NCI-H1417 treated with DMSO at 0.1 percent for 48 hours (cell line): Measurements from ENCODE around the gene CBLN4.

Experiments used
- DNase-seq: peaks from one replicate; lab custom pipeline; 2025; lab: John Stamatoyannopoulos, UW

The CBLN4 gene

DNA sequence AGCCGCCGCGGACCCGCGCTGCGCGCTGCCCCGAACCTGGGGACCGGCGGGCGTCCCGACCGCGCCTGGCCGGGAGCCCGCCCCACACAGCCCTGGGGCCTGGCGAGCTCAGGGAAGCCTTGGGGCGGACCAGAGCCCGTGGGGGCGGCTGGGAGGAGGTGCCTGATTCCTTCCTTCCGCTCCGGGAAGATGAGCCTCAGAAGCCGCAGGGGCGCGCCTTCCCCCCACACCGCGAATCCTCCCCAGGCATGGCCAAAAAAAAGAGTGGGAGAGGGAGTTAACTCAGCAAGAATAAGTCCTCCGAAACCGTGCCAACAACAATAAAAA, at the start of gene CBLN4:
Gene CBLN4 (minus strand): TSS at position 131 of the 327 bp plus-strand sequence. CDS start 1,348 bp downstream, outside the sequence.
- no peak for DNase-seq

DNA sequence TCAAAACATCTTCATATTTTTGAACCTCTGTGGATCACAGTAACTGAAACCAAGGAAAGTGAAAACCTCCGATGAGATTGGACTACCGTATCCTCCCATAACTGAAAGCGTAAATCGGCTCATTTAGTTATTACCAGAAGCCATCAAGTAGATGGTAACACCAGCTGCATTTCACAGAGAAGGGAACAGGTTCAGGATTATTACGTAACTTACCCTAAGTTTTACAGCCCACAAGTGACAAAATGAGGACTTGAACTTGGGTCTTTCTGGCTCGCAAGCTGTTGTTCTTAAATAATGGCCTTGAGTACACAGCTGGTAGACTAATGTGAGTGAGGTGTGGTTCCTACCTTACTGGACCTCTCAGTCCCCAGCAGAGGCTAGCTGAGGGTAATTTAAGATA, 37.9 kb upstream of the CBLN4 start:
- no peak for DNase-seq

GRCh38 chr20:56032251-56032650, 26.9 kb upstream of the CBLN4 start:
- DNase-seq, result no peak

DNA sequence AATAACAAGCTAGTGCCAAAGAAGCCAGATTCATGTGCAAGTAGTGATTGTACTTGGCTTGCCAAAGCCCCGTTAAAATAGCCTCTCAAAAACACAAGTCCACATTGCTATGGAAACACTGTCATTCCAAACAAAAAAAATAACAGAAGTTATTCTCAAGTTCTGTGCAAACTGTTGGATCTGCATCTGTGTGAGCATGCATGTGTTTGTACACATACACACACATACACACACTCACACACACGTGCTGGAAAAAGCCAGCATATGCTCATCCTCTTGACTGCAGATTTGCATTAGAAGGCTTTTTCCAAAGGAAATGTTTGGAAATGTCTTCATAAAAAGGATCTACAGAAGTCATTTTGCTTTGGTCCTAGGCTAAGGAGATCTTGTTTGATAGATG, 13.4 kb upstream of the CBLN4 start:
- no peak for DNase-seq

GRCh38 chr20:56018194-56018593, 12.9 kb upstream of the CBLN4 start:
- DNase-seq, result no peak

DNA sequence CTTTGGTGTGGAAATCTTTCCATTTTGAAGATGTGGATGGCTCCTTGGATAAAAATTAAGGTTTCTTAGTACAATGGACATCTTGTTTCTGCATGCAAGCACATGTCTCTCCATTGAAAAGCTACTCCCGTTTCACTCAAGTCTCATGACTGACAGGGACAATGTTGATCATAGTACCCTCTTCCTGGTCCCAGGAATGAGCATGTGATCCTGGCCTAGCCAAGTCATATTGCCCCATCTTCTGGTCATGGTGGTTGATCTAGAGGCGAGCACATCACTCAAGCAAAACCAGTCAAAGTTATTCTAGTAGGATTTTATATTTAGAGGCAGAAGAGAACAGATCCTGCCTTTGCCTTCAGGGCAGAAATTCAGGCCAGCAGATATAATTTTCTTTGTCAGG, 12.2 kb upstream of the CBLN4 start:
- DNase-seq, result no peak

DNA sequence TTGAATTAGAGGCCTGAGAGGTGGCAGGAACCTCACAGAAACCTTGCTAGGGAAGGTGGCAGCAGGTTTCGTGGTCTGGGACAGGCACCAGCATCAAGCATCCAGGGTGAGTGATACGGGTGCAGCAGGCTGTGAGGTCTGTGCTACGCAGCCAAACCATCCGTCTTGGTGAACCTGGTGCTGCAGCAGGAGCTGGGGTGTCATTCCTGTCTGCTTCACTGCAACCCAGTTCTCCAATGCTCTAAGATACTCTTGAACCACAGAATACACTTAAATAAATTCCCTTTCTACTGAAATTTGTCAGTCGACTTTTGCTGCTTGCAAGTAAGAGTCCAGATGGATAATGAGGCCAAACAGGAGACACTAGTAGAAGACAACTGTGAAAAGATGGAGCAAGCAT, 9.7 kb upstream of the CBLN4 start:
- no peak for DNase-seq

DNA sequence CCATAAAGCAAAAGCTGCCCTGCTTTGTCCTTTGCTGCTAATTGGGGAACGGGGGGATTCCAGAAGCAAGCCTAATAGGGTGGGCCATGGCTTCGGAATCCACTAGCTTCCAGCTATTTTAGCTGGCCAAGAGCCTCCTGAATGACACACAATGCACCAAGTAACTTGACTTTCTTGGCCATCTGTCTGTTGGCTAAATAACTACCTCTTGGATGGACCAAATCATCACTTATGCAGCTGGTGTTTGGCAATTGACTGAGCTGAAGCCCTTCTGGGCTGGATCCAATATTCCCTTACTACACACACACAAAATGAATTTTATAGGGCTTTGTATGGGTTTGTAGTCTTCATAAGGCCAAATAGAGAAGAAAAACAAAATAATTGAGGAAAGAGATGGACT, 8.8 kb upstream of the CBLN4 start:
- no peak for DNase-seq

GRCh38 chr20:56004611-56005388, 519 bp downstream of the CBLN4 start:
- no peak for DNase-seq

DNA sequence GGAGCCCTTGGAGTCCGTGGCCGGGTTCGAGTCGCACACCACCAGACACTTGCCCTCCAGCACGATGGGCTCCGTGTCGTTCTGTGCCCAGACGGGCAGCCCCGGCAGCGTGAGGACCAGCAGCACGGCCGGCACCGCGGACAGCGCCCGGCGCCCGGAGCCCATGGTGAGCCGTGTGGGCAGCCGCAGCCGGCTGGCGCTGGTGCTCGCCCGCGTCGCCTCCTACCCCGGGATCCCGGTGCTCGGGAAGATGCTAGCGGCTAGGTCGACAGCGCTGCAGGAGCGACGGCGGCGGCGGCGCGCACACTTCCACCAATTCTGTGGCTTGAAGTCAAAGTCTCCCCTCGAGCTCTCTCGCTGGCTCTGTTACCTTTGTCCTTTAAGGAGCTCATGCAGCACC, 1.3 kb downstream of the CBLN4 start:
- no peak for DNase-seq

DNA sequence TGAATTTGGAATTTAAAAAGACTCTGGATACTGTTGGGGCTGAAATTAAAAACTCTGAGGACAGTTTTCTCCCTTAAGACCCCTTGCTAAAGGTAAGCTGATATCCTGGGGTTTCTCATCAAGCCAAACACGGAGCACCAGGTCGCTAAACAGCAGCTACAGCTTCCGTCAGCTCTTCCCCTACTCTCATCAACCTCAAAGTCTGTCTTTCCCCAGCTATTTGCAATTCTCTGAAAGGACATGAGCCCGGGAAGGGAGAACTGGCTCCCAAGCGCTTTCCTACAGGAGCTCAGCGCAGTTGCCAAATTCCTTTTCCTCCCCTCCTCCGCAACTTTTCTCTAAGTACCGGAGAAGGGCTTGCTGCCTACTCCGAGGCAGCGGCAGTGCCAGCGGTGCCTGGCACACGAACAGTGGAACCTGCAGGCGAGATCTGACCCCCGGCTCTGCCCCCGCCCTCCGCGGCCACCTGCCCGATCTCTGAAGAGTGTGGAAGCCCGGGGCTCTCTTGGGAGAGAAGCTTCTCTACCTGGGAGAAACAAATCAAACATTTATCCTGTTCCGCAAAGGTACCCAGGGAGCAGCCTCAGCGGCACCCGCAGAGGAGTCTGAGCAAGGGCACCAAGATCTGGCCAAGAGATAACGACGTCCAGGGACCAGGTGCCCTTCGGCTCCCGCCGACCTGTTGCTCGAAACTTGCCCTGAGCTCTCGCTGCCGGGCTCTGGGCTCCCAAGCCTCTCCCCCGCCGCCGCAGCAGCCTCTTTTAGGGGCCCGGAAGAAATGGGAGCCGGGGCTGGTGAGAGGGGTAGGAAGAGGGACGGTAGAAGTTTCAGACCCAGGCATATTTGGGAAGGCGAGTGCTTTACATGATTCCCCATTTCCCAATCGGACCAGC, 2.2 kb downstream of the CBLN4 start:
- DNase-seq, result no peak

- no peak for DNase-seq
Measured at GRCh38 chr20:56001890-56002289, 3.4 kb downstream of the CBLN4 start.

DNA sequence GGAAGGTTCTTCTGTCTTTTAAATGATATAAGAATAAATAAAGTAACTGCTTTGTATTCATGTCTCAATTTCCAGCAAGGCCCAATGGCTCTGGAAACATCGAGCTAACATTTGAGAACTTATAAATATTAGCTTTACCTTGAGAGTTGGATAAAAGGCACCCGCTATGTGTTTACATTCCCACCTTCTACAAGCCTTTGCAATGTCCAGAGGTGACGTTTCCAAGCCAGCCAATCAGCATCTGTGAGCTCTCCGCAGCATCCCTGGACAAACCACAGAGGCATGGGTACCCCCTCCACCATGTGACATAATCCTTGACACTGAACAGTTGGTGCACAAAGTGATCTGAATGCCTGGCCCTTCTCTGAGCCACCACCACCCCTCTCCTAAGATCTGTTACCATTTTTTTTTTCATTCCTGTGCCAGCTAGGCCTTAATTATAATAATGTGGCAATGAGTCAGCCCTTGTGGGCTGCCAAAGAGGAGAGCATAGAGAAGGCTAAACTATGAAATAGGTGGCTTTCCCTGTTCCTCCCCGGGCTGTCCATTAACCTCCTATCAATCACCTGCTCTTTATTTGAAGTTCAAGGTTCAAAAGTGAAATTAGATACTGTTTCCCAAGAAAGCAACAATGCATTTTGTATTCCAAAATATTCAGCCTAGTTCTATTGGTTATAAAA, 4.1 kb downstream of the CBLN4 start:
- no peak for DNase-seq

GRCh38 chr20:55978550-55978949, 26.8 kb downstream of the CBLN4 start:
- DNase-seq, result no peak

DNA sequence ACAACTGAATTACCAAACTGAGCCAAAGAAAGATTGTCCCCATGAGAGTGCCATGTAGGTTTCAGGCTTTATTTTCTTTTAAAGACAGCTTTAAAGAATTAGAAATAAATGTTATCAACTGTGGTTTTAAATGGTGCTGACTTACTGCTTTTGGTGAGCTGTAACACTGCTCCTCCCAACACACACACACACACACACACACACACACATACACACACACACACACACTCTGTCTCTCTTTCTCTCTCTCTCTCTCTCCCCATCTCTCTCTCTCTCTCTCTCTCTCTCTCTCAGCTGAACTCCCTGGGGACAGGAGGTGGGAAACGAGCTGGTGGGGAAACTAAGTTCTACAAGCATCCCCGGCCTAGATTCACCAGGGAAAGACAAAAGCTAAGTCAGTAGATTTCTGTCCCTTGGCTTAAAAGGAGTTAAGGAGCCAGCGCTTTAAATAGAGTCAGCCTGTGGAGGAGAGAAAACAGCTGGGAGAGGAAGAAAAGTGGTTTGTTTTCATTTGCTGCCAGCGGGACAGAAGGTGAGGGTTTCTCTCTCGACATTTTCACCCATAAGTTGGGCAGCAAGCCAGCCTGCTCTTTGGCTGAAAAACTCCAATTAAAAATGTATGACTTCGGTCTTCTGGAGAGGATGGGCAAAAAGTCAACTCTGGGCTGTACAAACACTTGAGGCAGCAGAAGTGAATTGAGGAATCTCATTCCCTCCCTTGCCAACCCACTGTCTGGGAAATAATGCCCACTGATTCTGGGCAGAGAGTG, 27.4 kb downstream of the CBLN4 start:
- no peak for DNase-seq

DNA sequence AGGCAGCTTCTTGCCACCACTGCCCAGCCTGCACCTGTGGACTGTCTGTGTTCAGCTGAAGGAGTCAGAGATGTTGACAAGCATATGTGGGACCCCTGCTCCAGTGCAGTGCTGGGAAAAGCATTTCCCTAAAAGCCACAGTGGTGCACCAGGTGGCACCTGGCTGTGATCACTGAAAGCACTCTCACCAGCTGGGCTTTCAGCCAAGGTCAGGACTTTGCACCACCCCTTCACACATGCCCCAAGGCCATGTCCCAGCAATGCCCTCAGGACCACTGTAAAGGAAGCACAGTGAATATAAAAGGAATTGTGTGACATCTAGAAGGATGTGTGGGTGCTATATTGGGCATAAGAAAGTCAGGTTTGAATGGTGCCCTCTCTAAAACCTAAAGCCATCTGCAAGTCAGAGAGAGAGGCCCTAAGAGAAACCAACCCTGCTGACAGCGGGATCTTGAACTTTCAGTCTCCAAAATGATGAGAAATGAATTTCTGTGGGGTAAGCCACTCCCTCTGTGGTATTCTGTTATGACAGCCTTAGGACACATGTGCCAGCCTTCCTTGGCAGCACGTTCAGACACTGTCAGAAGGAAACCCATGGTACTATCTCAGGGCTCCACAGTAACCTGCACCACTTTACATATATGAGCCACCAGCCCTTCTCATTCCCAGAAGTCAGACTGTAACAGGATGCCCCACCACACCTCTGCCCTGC, 30.7 kb downstream of the CBLN4 start:
- no peak for DNase-seq

- DNase-seq, result no peak
Measured at GRCh38 chr20:55964790-55965189, 40.5 kb downstream of the CBLN4 start.

DNA sequence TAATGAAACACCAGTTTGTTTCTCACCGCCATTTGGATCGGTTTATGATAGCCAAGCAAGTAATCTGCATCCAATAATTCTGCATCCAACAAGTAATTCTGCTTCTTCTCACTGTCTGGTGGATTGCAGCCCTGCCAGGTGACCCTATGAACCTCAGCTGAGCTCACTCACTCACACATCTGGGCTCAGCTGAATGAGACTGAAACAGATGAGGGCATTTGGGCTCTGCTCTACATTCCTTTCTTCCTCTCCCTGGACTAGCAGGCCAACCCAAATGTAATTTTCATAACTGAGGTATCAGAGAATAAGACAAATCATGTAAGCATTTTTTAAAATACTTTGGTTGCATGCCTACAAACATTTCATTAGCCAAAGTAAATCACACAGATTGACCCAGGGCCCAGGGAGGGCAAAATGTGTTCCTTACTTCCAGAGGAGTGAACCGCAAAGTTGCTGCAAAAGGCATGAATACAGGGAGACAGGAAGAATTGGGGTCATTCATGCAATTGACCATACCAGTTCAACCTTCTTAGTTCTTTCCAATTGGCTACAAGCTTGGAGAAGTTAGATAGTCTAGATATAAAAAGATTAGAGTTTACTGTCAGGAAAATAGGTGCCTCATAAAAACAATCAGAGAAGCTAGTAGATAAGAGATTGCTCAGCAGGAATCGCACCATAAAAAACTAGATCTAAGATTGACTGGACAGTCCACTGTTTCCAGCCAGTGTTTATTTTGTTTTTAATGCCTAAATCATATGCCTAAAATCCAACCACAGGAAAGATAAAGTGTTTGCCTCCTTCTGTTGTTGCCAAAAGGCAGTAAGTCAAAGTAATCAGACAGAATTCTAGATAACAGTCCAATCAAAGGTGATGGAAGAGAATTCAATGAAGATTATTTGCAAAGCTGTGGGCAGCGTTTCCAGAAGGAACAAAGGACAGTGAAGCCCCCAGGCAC, 43.7 kb downstream of the CBLN4 start:
- no peak for DNase-seq

DNA sequence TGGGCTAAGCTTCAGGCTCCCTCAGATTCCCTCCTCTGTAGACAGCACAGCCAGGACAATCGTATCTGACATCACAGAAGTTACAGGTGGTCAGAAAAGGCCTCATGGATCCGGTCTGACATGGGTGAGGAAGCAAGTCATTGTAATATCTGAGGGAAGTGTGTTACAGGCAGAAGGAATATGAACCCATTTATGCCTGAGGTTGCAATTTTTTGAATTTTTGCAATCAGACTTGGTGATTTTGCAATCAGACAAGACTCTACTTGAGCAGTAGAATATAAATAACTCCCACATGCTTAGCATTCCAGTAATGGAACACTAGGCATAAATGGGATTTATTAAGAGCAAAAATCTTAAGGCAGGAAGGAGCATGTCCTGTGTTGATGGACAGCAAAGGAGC, 52.1 kb downstream of the CBLN4 start:
- DNase-seq, result no peak

DNA sequence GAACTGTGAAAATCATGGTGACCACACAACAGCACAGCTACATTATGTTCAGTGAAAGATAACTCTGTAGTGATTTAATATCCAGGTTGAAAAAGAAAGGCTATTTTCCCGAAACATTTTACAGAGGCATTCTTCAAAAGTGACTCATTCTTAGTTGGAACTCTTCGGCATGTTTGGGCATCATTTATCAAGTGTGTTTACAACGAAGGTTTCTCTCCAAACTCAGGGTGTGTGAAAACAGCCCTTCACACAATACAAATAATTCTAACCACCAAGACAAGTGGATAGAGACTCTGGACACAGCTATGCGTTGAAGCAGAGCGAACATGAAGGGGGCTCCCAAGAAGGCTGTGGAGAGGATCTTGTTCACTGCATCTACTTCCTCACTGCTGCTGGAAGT, 57.6 kb downstream of the CBLN4 start:
- no peak for DNase-seq
